Right renal cortex interstitium (tissue), 3 donors: ENCODE measurements around the gene NEMP1. TPM values are rescaled to one million over a fixed set of nuclear protein-coding genes. Genes with fewer than 3 reads are reported as not detected.

Experiments used
- DNase-seq, 3 donors: peaks; one replicate each; pipeline ENCODE4 v3.0.0-alpha.2; 2013; ENCODE audit warnings: low read depth in 3 of 3, low spot score in 2 of 3
- polyA plus RNA-seq, 3 donors: library from polyadenylated mRNA; unstranded; fragments of 120-200 nt; gene quantifications; one replicate each; pipeline ENCODE4 v1.2.1, GENCODE V29; 2013; ENCODE audit not compliant: insufficient read length in 3 of 3

The NEMP1 gene
- polyA plus RNA-seq, 3 donors = 22.5 to 24.8 (median 23.6) TPM

GRCh38 chr12:57005980-57006808 lies 72.4 kb downstream of the NEMP1 start, which contains the start of gene ZBTB39:
Gene ZBTB39, minus strand, starts transcription at chr12:57006546. Its CDS starts 1,629 bp downstream, at chr12:57004917.
- DNase-seq = no peak

Other genes starting within 250 kb of the NEMP1 start
- gene SDR9C7, start 144.4 kb downstream of the NEMP1 start, polyA plus RNA-seq = under 1 TPM in 2 of 3 donors, not detected in 1; 0.07 to 0.11 TPM
- under 1 TPM; 0.28 to 0.68 (median 0.37) TPM for gene RDH16, start 121.2 kb downstream of the NEMP1 start, polyA plus RNA-seq
- 10 to 100 TPM; 11.9 to 13.0 (median 12.4) TPM for gene ZBTB39, start 72.2 kb downstream of the NEMP1 start, polyA plus RNA-seq
- gene TAC3, start 62.3 kb downstream of the NEMP1 start, polyA plus RNA-seq = 1 to 10 TPM in 1 of 3 donors, under 1 TPM in 2; 0.54 to 1.4 (median 0.75) TPM
- under 1 TPM; 0.10 to 0.25 (median 0.11) TPM for gene MYO1A, start 28.7 kb downstream of the NEMP1 start, polyA plus RNA-seq
- gene NAB2, start 10.3 kb upstream of the NEMP1 start, polyA plus RNA-seq = 10 to 100 TPM; 40.7 to 43.4 (median 42.4) TPM
- 100 to 1,000 TPM in 1 of 3 donors, 10 to 100 TPM in 2; 89.6 to 106 (median 99.2) TPM for gene STAT6, start 32.6 kb upstream of the NEMP1 start, polyA plus RNA-seq
- 10 to 100 TPM; 58.5 to 69.2 (median 60.0) TPM for gene LRP1, start 49.7 kb upstream of the NEMP1 start, polyA plus RNA-seq
- under 1 TPM in 1 of 3 donors, not detected in 2; 0.44 TPM for gene LRP1-AS, start 68.8 kb upstream of the NEMP1 start, polyA plus RNA-seq
- 1 to 10 TPM; 2.4 to 3.7 (median 2.5) TPM for gene NXPH4, start 138.0 kb upstream of the NEMP1 start, polyA plus RNA-seq
- 10 to 100 TPM; 66.0 to 79.2 (median 72.7) TPM for gene SHMT2, start 150.9 kb upstream of the NEMP1 start, polyA plus RNA-seq
- gene STAC3, start 172.4 kb upstream of the NEMP1 start, polyA plus RNA-seq = 1 to 10 TPM; 2.5 to 4.2 (median 3.3) TPM